ENCODE measurements around the gene TMC5. TPM values are rescaled to one million over a fixed set of nuclear protein-coding genes. Genes with fewer than 3 reads are reported as not detected.

TMC5 gene
- polyA plus RNA-seq, 1 of the 3 experiments (the other 2 are of a cell fraction) = not detected

DNA sequence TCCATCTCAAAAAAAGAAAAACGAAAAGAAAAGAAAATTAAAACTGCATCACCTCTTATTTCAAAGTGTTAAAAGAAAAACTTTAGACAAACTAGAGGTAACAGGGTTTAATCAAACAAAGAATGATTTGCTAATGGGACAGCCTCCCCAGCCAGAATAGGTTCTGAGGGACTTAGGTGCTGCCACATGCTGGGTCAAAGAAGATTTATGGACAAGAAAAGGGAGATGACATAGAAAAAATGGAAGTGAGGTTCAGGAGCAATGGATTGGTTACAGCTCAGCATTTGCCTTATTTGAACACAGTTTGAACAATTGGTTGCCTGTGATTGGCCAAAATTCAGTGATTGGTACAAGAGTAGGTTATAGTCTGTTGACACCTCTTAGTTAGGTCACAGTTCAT is 21.1 kb downstream of the TMC5 start (continued):
- TF ChIP-seq, protein P1, sequence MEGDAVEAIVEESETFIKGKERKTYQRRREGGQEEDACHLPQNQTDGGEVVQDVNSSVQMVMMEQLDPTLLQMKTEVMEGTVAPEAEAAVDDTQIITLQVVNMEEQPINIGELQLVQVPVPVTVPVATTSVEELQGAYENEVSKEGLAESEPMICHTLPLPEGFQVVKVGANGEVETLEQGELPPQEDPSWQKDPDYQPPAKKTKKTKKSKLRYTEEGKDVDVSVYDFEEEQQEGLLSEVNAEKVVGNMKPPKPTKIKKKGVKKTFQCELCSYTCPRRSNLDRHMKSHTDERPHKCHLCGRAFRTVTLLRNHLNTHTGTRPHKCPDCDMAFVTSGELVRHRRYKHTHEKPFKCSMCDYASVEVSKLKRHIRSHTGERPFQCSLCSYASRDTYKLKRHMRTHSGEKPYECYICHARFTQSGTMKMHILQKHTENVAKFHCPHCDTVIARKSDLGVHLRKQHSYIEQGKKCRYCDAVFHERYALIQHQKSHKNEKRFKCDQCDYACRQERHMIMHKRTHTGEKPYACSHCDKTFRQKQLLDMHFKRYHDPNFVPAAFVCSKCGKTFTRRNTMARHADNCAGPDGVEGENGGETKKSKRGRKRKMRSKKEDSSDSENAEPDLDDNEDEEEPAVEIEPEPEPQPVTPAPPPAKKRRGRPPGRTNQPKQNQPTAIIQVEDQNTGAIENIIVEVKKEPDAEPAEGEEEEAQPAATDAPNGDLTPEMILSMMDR (IDR thresholded peaks at IDR 0.05) = no peak
- no peak for TF ChIP-seq FOXM1 (IDR thresholded peaks at IDR 0.05; ENCODE audit: low read depth)

DNA sequence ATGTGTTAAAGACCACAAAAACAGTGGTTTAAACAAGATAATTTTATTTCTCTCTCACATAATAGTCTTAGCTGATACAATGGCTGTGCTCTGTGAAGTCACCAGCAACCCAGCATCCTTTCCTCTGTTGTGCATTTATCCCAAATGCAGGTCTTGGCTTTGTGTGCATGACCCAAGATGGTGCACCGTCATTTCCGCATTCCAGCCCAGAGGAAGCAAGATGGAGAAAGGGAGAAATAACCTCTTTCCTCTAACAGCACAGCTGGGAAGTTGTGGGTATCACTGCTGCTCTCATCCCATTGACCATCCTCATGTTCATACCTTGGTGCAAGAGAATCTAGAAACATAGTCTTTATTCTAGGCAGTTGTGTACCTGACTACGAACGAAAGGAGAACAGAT is 21.8 kb downstream of the TMC5 start:
- Histone ChIP-seq H3K36me3 (replicated peaks in 1 of 2; ENCODE audit: control insufficient read depth in 1 of 2, insufficient read depth in 2 of 2, low read length in 1 of 2) (no peaks in the 10 kb centered on the region), H3K4me3 (ENCODE audit: low read depth in 2 of 2, low read length in 1 of 2) (no peak overlapping the region), H3K9me2 (no peaks in the 10 kb centered on the region), H3K27ac (ENCODE audit: low read depth in 2 of 2, low read length in 1 of 2) (no peak overlapping the region), H2AFZ (ENCODE audit: low read depth) (no peak overlapping the region), H3K79me2 (ENCODE audit: insufficient read depth) (no peaks in the 10 kb centered on the region), H3F3A (replicated peaks; ENCODE audit: insufficient read depth) (no peaks in the 10 kb centered on the region), H3K9ac (no peak overlapping the region), H3K9me3 (no peaks in the 10 kb centered on the region), H3K4me1 (ENCODE audit: control insufficient read depth in 1 of 2, insufficient read depth in 2 of 2, low read depth in 1 of 2, low read length in 1 of 2) (no peaks in the 10 kb centered on the region), H3K4me2 (no peak overlapping the region), H3K27me3 (ENCODE audit: insufficient read depth) (no peaks in the 10 kb centered on the region), H4K20me1 (ENCODE audit: insufficient read depth) (no peaks in the 10 kb centered on the region)
- TF ChIP-seq POLR2AphosphoS5 (IDR thresholded peaks at IDR 0.05; ENCODE audit: low read depth, low read length) = no peak
- no peak for TF ChIP-seq RAD21 (IDR thresholded peaks at IDR 0.05; ENCODE audit: low read length)
- no peak for TF ChIP-seq RCOR1 (IDR thresholded peaks at IDR 0.05; ENCODE audit: low read length)
- TF ChIP-seq, protein P2, sequence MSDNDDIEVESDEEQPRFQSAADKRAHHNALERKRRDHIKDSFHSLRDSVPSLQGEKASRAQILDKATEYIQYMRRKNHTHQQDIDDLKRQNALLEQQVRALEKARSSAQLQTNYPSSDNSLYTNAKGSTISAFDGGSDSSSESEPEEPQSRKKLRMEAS (IDR thresholded peaks at IDR 0.05; ENCODE audit: low read depth) = no peak
- TF ChIP-seq GABPA (IDR thresholded peaks at IDR 0.05; ENCODE audit: low read depth) = no peak
- TF ChIP-seq, protein P3, sequence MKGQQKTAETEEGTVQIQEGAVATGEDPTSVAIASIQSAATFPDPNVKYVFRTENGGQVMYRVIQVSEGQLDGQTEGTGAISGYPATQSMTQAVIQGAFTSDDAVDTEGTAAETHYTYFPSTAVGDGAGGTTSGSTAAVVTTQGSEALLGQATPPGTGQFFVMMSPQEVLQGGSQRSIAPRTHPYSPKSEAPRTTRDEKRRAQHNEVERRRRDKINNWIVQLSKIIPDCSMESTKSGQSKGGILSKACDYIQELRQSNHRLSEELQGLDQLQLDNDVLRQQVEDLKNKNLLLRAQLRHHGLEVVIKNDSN (IDR thresholded peaks at IDR 0.05; ENCODE audit: borderline replicate concordance, low read depth) = no peak
- TF ChIP-seq NFIC (IDR thresholded peaks at IDR 0.05; ENCODE audit: borderline replicate concordance) = no peak
- TF ChIP-seq, protein P4, sequence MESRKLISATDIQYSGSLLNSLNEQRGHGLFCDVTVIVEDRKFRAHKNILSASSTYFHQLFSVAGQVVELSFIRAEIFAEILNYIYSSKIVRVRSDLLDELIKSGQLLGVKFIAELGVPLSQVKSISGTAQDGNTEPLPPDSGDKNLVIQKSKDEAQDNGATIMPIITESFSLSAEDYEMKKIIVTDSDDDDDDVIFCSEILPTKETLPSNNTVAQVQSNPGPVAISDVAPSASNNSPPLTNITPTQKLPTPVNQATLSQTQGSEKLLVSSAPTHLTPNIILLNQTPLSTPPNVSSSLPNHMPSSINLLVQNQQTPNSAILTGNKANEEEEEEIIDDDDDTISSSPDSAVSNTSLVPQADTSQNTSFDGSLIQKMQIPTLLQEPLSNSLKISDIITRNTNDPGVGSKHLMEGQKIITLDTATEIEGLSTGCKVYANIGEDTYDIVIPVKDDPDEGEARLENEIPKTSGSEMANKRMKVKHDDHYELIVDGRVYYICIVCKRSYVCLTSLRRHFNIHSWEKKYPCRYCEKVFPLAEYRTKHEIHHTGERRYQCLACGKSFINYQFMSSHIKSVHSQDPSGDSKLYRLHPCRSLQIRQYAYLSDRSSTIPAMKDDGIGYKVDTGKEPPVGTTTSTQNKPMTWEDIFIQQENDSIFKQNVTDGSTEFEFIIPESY (IDR thresholded peaks at IDR 0.05; ENCODE audit: borderline replicate concordance, low read depth) = no peak
- TF ChIP-seq NRF1 (IDR thresholded peaks at IDR 0.05; ENCODE audit: low read depth, low read length) = no peak
- no peak for TF ChIP-seq MEF2A (IDR thresholded peaks at IDR 0.05; ENCODE audit: borderline replicate concordance, low read depth)
- TF ChIP-seq SMC3 (IDR thresholded peaks at IDR 0.05; ENCODE audit: low read depth, low read length) = no peak
- DNase-seq = no peak
- 43% methylated on average over 4 of the region's 4 CpGs for WGBS (ENCODE audit: low lambda C conversion rate)
- ChIA-PET CTCF (no interaction called here), POLR2A (no interaction called here)

All from SK-N-SH (cell line).